ENCODE results near the gene PAPOLA. TPM values are rescaled to one million over a fixed set of nuclear protein-coding genes. Genes with fewer than 3 reads are reported as not detected.

PAPOLA gene
- total and polyA plus RNA-seq, 2 experiments from 2014 or later, result 198 to 237 TPM

DNA sequence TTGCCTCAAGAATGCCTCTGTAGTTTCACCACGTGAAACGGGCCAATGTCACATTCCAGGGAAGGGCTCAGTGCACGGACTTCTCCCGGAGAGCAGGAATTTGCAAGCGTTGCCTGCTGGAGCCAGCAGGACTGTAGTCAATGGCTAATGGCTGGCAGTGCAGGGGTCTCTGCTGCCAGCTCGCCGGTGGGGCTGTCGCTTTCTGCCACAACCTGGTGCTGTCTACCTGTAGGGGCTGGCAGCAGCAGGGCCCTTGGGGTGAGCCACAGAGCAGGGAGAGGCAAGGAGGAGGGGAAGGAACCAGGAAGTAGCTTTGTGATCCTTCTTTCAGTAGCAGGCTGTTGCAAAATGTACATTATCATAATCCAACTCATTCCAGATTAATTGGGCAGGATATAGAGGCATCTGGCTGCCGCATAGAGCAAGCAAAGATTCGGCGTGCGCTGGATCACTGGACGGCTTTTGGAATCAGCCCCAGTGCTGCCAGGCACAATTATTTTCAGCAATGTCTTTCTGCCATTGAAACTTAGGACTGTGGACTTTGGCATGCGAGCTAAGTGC, 114.1 kb downstream of the PAPOLA start:
- Mint-ChIP-seq H3K27me3 (ENCODE audit: insufficient read depth, low read depth, poor library complexity) (peaks cover 3% of the 10 kb centered on the region), H3K4me1 (peaks cover 8% of the 10 kb centered on the region), H3K36me3 (ENCODE audit: low read depth) (no peaks in the 10 kb centered on the region; the same call in 2 of the 3 replicates), H3K27ac (no peak overlapping the region), H3K9me3 (peaks cover 2% of the 10 kb centered on the region; the same call in 1 of the 3 replicates), H3K4me3 (no peak overlapping the region)
- Histone ChIP-seq H3K9me2 (ENCODE audit: insufficient read depth) (no peaks in the 10 kb centered on the region), H3K4me3 (no peak overlapping the region), H3K79me2 (replicated peaks; ENCODE audit: insufficient read depth) (no peaks in the 10 kb centered on the region), H2AFZ (0 out of 2 replicates have a peak overlapping the region, but pooled peaks have one; percentile 74), H3K27me3 (ENCODE audit: insufficient read depth) (no peaks in the 10 kb centered on the region), H3K4me2 (no peak overlapping the region), H3K36me3 (ENCODE audit: insufficient read depth) (no peaks in the 10 kb centered on the region), H3F3A (replicated peaks; ENCODE audit: low read depth) (no peaks in the 10 kb centered on the region), H3K4me1 (ENCODE audit: insufficient read depth) (no peaks in the 10 kb centered on the region), H3K27ac (ENCODE audit: low read depth) (no peak overlapping the region), H4K20me1 (replicated peaks; ENCODE audit: insufficient read depth) (no peaks in the 10 kb centered on the region)
- peak; percentile 44 for DNase-seq (ENCODE audit: low spot score)
- TF ChIP-seq ZNF331 (CRISPR knock-in tag; IDR thresholded peaks at IDR 0.05; ENCODE audit: low read depth), result peak; percentile 58; the same call in 1 of the 2 replicates
- TF ChIP-seq, protein P1, sequence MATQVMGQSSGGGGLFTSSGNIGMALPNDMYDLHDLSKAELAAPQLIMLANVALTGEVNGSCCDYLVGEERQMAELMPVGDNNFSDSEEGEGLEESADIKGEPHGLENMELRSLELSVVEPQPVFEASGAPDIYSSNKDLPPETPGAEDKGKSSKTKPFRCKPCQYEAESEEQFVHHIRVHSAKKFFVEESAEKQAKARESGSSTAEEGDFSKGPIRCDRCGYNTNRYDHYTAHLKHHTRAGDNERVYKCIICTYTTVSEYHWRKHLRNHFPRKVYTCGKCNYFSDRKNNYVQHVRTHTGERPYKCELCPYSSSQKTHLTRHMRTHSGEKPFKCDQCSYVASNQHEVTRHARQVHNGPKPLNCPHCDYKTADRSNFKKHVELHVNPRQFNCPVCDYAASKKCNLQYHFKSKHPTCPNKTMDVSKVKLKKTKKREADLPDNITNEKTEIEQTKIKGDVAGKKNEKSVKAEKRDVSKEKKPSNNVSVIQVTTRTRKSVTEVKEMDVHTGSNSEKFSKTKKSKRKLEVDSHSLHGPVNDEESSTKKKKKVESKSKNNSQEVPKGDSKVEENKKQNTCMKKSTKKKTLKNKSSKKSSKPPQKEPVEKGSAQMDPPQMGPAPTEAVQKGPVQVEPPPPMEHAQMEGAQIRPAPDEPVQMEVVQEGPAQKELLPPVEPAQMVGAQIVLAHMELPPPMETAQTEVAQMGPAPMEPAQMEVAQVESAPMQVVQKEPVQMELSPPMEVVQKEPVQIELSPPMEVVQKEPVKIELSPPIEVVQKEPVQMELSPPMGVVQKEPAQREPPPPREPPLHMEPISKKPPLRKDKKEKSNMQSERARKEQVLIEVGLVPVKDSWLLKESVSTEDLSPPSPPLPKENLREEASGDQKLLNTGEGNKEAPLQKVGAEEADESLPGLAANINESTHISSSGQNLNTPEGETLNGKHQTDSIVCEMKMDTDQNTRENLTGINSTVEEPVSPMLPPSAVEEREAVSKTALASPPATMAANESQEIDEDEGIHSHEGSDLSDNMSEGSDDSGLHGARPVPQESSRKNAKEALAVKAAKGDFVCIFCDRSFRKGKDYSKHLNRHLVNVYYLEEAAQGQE (IDR thresholded peaks at IDR 0.05; ENCODE audit: unreplicated experiment), result no peak
- ATAC-seq, result peak; percentile 82

Other genes starting within 250 kb of the PAPOLA start
- not detected in 2 replicates for gene BDKRB1, start 246.2 kb upstream of the PAPOLA start, total RNA-seq (2014; rRNA removed; shearing (Covaris generic))
- gene BDKRB1, start 246.2 kb upstream of the PAPOLA start, polyA plus RNA-seq (2016; fragmentation: Nextera tagmentation; extraction: Ambion mirVana), result not detected in 2 replicates
- 11.0 and 15.4 TPM in 2 replicates for gene ATG2B, start 139.0 kb upstream of the PAPOLA start, total RNA-seq (2014; rRNA removed; shearing (Covaris generic))
- 2.1 and 3.8 TPM in 2 replicates for gene ATG2B, start 139.0 kb upstream of the PAPOLA start, polyA plus RNA-seq (2016; fragmentation: Nextera tagmentation; extraction: Ambion mirVana)
- gene GSKIP, start 138.9 kb upstream of the PAPOLA start, total RNA-seq (2014; rRNA removed; shearing (Covaris generic)), result 50.9 and 58.8 TPM in 2 replicates
- 15.0 and 17.4 TPM in 2 replicates for gene GSKIP, start 138.9 kb upstream of the PAPOLA start, polyA plus RNA-seq (2016; fragmentation: Nextera tagmentation; extraction: Ambion mirVana)
- 6.2 and 13.0 TPM in 2 replicates for gene AK7, start 110.3 kb upstream of the PAPOLA start, total RNA-seq (2014; rRNA removed; shearing (Covaris generic))
- gene AK7, start 110.3 kb upstream of the PAPOLA start, polyA plus RNA-seq (2016; fragmentation: Nextera tagmentation; extraction: Ambion mirVana), result 4.3 and 5.6 TPM in 2 replicates

Data from GM23338 (cell line).